ENCODE data around the gene TCN1. TPM values are rescaled to one million over a fixed set of nuclear protein-coding genes. Genes with fewer than 3 reads are reported as not detected.
A peak's percentile ranks its signal among the peaks of the same experiment; 100 is the strongest.

Gene TCN1
- total and polyA plus RNA-seq, 9 of the 15 experiments (the other 6 are each of a cell fraction or from before 2014, with no cell fraction given): 0.63 to 25.9 (median 8.0) TPM

DNA sequence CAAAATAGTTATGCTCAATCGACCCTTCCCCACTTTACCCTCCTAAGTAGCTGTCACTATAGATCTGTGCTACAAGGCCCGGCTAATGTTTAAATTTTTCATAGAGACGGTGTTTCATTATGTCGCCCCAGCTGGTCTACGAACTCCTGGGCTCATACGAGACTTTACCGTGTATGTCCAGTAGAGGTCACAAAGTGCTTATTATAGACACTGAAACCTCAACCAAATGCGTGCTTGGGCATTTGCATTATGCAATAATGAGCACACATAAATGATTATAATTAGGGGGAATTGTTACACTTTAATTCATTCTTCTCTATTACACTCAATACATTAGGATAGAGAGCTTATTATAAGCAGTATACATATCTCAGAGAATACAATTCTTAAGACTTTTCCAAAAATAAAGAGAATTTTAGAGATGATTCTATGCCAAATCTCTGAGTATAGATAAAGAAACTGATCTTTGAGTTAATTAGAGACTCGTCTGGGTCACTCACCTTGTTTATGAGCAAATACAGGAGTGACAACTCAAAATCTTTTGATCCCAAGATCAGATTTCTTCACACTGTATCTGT lies 43.2 kb downstream of the TCN1 start (continued):
- TF ChIP-seq ETS2 (tag; IDR thresholded peaks at IDR 0.05; ENCODE audit: borderline replicate concordance, poor library complexity, severe bottlenecking) (no peak), ZNF384 (IDR thresholded peaks at IDR 0.05; ENCODE audit: low read depth, low read length) (0 out of 2 replicates have a peak, but pooled peaks have one; percentile 22), CEBPB (tag; IDR thresholded peaks at IDR 0.05) (peak; percentile 99), DMBX1 (CRISPR knock-in tag; IDR thresholded peaks at IDR 0.05; ENCODE audit: borderline replicate concordance) (no peak; the same call in 1 of the 2 replicates), MYNN (IDR thresholded peaks at IDR 0.05) (no peak), MYNN (CRISPR knock-in tag; IDR thresholded peaks at IDR 0.05) (no peak), FOXK1 (CRISPR knock-in tag; IDR thresholded peaks at IDR 0.05; ENCODE audit: borderline replicate concordance) (no peak), FOXJ3 (CRISPR knock-in tag; IDR thresholded peaks at IDR 0.05) (no peak), ZC3H4 (CRISPR knock-in tag; IDR thresholded peaks at IDR 0.05; ENCODE audit: borderline replicate concordance) (no peak), ARID2 (IDR thresholded peaks at IDR 0.05) (peak; percentile 79), ZNF77 (CRISPR knock-in tag; IDR thresholded peaks at IDR 0.05) (no peak), RFX1 (IDR thresholded peaks at IDR 0.05) (no peak), CTBP1 (IDR thresholded peaks at IDR 0.05; ENCODE audit: borderline replicate concordance) (no peak)
- TF ChIP-seq, protein P1, sequence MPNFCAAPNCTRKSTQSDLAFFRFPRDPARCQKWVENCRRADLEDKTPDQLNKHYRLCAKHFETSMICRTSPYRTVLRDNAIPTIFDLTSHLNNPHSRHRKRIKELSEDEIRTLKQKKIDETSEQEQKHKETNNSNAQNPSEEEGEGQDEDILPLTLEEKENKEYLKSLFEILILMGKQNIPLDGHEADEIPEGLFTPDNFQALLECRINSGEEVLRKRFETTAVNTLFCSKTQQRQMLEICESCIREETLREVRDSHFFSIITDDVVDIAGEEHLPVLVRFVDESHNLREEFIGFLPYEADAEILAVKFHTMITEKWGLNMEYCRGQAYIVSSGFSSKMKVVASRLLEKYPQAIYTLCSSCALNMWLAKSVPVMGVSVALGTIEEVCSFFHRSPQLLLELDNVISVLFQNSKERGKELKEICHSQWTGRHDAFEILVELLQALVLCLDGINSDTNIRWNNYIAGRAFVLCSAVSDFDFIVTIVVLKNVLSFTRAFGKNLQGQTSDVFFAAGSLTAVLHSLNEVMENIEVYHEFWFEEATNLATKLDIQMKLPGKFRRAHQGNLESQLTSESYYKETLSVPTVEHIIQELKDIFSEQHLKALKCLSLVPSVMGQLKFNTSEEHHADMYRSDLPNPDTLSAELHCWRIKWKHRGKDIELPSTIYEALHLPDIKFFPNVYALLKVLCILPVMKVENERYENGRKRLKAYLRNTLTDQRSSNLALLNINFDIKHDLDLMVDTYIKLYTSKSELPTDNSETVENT (CRISPR knock-in tag; IDR thresholded peaks at IDR 0.05): no peak
- TF ChIP-seq, protein P2, sequence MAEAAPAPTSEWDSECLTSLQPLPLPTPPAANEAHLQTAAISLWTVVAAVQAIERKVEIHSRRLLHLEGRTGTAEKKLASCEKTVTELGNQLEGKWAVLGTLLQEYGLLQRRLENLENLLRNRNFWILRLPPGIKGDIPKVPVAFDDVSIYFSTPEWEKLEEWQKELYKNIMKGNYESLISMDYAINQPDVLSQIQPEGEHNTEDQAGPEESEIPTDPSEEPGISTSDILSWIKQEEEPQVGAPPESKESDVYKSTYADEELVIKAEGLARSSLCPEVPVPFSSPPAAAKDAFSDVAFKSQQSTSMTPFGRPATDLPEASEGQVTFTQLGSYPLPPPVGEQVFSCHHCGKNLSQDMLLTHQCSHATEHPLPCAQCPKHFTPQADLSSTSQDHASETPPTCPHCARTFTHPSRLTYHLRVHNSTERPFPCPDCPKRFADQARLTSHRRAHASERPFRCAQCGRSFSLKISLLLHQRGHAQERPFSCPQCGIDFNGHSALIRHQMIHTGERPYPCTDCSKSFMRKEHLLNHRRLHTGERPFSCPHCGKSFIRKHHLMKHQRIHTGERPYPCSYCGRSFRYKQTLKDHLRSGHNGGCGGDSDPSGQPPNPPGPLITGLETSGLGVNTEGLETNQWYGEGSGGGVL (CRISPR knock-in tag; IDR thresholded peaks at IDR 0.05): no peak
- TF ChIP-seq, protein P3, sequence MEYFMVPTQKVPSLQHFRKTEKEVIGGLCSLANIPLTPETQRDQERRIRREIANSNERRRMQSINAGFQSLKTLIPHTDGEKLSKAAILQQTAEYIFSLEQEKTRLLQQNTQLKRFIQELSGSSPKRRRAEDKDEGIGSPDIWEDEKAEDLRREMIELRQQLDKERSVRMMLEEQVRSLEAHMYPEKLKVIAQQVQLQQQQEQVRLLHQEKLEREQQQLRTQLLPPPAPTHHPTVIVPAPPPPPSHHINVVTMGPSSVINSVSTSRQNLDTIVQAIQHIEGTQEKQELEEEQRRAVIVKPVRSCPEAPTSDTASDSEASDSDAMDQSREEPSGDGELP (CRISPR knock-in tag; IDR thresholded peaks at IDR 0.05; ENCODE audit: borderline replicate concordance): peak; percentile 29; the same call in 1 of the 2 replicates
- TF ChIP-seq, protein P4, sequence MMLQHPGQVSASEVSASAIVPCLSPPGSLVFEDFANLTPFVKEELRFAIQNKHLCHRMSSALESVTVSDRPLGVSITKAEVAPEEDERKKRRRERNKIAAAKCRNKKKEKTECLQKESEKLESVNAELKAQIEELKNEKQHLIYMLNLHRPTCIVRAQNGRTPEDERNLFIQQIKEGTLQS (IDR thresholded peaks at IDR 0.05): peak; percentile 88
- TF ChIP-seq, protein P4 (CRISPR knock-in tag; conservative IDR thresholded peaks at IDR 0.05): no peak

Measured in K562 (cell line).